SK-N-SH treated with all-trans-retinoic acid at 6 μM for 48 hours (cell line): ENCODE results near the gene ZNF260.

Source experiments
- ARNTL ChIP-seq: fragments of 450-650 bp; formaldehyde crosslinking; IDR thresholded peaks from 2 replicates; pipeline ENCODE4 v1.5.0; 2020; ENCODE audit warnings: low read depth, mild to moderate bottlenecking, moderate library complexity, borderline replicate concordance
- ESRRG ChIP-seq: fragments of 250-450 bp; sonication (Bioruptor Pico); IDR thresholded peaks from 2 replicates; pipeline ENCODE4 v1.6.1; 2021; ENCODE audit warnings: mild to moderate bottlenecking
- OSR1 ChIP-seq: fragments of 250-450 bp; sonication (Bioruptor Pico); IDR thresholded peaks from 2 replicates; pipeline ENCODE4 v1.8.0; 2022; ENCODE audit warnings: moderate library complexity, mild to moderate bottlenecking, inconsistent platforms
- TCF4 ChIP-seq: fragments of 250-450 bp; sonication (Bioruptor Pico); IDR thresholded peaks from 2 replicates; pipeline ENCODE4 v1.8.0; 2021; ENCODE audit warnings: mild to moderate bottlenecking, moderate library complexity, borderline replicate concordance
- TOX ChIP-seq: fragments of 250-450 bp; sonication (Bioruptor Pico); IDR thresholded peaks from 2 replicates; pipeline ENCODE4 v1.8.0; 2021; ENCODE audit warnings: mild to moderate bottlenecking, moderate library complexity, borderline replicate concordance
- ZFP30 ChIP-seq: fragments of 450-650 bp; formaldehyde crosslinking; IDR thresholded peaks from 2 replicates; pipeline ENCODE4 v1.5.0; 2022; ENCODE audit warnings: mild to moderate bottlenecking, moderate library complexity
- ZNF8 ChIP-seq: fragments of 450-650 bp; formaldehyde crosslinking; IDR thresholded peaks from 2 replicates; pipeline ENCODE4 v1.5.0; 2020; ENCODE audit warnings: mild to moderate bottlenecking, moderate library complexity
- TF ChIP-seq, protein P1 (sequence below): fragments of 250-450 bp; sonication (Bioruptor Pico); IDR thresholded peaks from 2 replicates; pipeline ENCODE4 v1.5.1; 2020; ENCODE audit warnings: low read depth, mild to moderate bottlenecking, moderate library complexity
- TF ChIP-seq, protein P2 (sequence below): fragments of 250-450 bp; sonication (Bioruptor Pico); IDR thresholded peaks from 2 replicates; pipeline ENCODE4 v1.8.0; 2020; ENCODE audit warnings: mild to moderate bottlenecking, moderate library complexity, borderline replicate concordance
- TF ChIP-seq, protein P3 (sequence below): fragments of 250-450 bp; sonication (Bioruptor Pico); IDR thresholded peaks from 2 replicates; pipeline ENCODE4 v1.5.1; 2021; ENCODE audit warnings: mild to moderate bottlenecking, moderate library complexity

DNA sequence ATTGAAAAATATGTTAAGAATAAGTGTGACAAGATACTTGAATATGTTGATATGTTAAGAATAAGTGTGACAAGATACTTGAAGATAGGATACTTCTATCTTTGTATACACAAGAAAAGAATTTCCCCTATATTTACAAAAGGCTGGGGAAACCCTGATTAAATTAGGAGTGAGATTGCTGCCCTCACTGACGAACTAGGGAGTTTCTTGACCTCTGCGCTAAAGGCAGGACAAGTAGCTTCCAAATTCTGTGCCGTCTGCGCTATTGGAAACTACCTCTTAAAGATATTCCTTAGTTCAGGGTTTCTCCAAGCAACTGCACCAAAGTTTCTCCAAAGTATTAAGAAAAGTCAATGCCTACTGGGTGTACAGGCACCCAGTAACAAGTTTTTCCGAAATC, 730 bp downstream of the ZNF260 start:
- TF ChIP-seq TCF4 = no peak
- TF ChIP-seq, protein P1, sequence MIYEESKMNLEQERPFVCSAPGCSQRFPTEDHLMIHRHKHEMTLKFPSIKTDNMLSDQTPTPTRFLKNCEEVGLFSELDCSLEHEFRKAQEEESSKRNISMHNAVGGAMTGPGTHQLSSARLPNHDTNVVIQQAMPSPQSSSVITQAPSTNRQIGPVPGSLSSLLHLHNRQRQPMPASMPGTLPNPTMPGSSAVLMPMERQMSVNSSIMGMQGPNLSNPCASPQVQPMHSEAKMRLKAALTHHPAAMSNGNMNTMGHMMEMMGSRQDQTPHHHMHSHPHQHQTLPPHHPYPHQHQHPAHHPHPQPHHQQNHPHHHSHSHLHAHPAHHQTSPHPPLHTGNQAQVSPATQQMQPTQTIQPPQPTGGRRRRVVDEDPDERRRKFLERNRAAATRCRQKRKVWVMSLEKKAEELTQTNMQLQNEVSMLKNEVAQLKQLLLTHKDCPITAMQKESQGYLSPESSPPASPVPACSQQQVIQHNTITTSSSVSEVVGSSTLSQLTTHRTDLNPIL (CRISPR knock-in tag) = no peak
- no peak for TF ChIP-seq TOX (CRISPR knock-in tag)
- TF ChIP-seq ARNTL (CRISPR knock-in tag) = no peak
- TF ChIP-seq, protein P2, sequence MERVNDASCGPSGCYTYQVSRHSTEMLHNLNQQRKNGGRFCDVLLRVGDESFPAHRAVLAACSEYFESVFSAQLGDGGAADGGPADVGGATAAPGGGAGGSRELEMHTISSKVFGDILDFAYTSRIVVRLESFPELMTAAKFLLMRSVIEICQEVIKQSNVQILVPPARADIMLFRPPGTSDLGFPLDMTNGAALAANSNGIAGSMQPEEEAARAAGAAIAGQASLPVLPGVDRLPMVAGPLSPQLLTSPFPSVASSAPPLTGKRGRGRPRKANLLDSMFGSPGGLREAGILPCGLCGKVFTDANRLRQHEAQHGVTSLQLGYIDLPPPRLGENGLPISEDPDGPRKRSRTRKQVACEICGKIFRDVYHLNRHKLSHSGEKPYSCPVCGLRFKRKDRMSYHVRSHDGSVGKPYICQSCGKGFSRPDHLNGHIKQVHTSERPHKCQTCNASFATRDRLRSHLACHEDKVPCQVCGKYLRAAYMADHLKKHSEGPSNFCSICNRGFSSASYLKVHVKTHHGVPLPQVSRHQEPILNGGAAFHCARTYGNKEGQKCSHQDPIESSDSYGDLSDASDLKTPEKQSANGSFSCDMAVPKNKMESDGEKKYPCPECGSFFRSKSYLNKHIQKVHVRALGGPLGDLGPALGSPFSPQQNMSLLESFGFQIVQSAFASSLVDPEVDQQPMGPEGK (CRISPR knock-in tag) = no peak
- TF ChIP-seq, protein P3, sequence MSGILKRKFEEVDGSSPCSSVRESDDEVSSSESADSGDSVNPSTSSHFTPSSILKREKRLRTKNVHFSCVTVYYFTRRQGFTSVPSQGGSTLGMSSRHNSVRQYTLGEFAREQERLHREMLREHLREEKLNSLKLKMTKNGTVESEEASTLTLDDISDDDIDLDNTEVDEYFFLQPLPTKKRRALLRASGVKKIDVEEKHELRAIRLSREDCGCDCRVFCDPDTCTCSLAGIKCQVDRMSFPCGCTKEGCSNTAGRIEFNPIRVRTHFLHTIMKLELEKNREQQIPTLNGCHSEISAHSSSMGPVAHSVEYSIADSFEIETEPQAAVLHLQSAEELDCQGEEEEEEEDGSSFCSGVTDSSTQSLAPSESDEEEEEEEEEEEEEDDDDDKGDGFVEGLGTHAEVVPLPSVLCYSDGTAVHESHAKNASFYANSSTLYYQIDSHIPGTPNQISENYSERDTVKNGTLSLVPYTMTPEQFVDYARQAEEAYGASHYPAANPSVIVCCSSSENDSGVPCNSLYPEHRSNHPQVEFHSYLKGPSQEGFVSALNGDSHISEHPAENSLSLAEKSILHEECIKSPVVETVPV = no peak
- TF ChIP-seq OSR1 (CRISPR knock-in tag) = no peak
- TF ChIP-seq ZFP30 = no peak
- TF ChIP-seq ZNF8 (CRISPR knock-in tag) = no peak
- no peak for TF ChIP-seq ESRRG
